Measurements from ENCODE around the gene PRSS48.

PRSS48 gene

GRCh38 chr4:151340751-151341385 is 63.9 kb downstream of the PRSS48 start:
- H4K20me1 ChIP-seq (ENCODE audit: insufficient read depth, low read length) = no peaks in the 10 kb centered on the region
- no peaks in the 10 kb centered on the region for H3F3A ChIP-seq (ENCODE audit: insufficient read depth, low read length)
- no peak overlapping the region for H2AFZ ChIP-seq (ENCODE audit: low read length)
- no peaks in the 10 kb centered on the region for H3K9me2 ChIP-seq (ENCODE audit: low read depth, low read length)
- no peaks in the 10 kb centered on the region for H3K36me3 ChIP-seq (ENCODE audit: insufficient read depth, low read length)
- H3K9me3 ChIP-seq (ENCODE audit: low read length) = no peaks in the 10 kb centered on the region
- H3K4me3 ChIP-seq (ENCODE audit: low read depth, low read length, poor library complexity, severe bottlenecking) = no peak overlapping the region
- no peak overlapping the region for H3K4me2 ChIP-seq (ENCODE audit: low read length)
- no peaks in the 10 kb centered on the region for H3K27me3 ChIP-seq (ENCODE audit: insufficient read depth, low read length)
- no peak overlapping the region for H3K27ac ChIP-seq (ENCODE audit: low read depth, low read length, poor library complexity, severe bottlenecking)
- H3K79me2 ChIP-seq (ENCODE audit: insufficient read depth, low read length) = no peaks in the 10 kb centered on the region
- TF ChIP-seq EZH2 (IDR thresholded peaks at IDR 0.05; ENCODE audit: borderline replicate concordance, low read length) (no peak), CTCF (IDR thresholded peaks at IDR 0.05; ENCODE audit: low read length) (no peak)
- H3K4me1 ChIP-seq (ENCODE audit: insufficient read depth, low read length, severe bottlenecking) = no peaks in the 10 kb centered on the region
- H3K9ac ChIP-seq (ENCODE audit: low read length) = no peak overlapping the region

All from OCI-LY1 (cell line).